GM19455 (cell line): ENCODE measurements around the gene TMEM214.
A peak's percentile ranks its signal among the peaks of the same experiment; 100 is the strongest.

Experiments
- ATAC-seq: cut with Tn5 transposase; IDR thresholded peaks from one replicate; pipeline ENCODE4 v1.9.1; 2021; ENCODE audit not compliant: unreplicated experiment

TMEM214 gene

DNA sequence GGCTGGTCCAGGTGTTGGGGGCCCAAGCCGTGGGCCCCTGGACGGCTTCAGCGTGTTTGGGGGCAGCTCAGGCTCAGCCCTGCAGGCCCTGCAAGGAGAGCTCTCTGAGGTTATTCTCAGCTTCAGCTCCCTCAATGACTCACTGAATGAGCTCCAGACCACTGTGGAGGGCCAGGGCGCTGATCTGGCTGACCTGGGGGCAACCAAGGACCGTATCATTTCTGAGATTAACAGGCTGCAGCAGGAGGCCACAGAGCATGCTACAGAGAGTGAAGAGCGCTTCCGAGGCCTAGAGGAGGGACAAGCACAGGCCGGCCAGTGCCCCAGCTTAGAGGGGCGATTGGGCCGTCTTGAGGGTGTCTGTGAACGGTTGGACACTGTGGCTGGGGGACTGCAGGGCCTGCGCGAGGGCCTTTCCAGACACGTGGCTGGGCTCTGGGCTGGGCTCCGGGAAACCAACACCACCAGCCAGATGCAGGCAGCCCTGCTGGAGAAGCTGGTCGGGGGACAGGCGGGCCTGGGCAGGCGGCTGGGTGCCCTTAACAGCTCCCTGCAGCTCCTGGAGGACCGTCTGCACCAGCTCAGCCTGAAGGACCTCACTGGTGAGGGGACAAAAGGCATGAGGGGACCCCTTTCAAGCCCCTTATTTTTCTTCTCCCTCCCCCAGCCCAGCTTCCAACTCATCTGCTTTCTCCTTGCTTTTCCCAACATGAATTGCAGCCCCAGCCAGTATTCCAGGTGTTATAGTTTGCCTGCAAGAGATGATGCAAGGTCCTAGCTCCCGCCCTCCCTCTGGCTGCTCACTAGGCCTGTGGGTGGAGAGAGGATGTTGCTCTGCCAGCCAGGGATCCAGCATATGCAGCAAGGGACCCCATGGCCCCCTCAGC, 50.9 kb downstream of the TMEM214 start:
- ATAC-seq, result no peak

DNA sequence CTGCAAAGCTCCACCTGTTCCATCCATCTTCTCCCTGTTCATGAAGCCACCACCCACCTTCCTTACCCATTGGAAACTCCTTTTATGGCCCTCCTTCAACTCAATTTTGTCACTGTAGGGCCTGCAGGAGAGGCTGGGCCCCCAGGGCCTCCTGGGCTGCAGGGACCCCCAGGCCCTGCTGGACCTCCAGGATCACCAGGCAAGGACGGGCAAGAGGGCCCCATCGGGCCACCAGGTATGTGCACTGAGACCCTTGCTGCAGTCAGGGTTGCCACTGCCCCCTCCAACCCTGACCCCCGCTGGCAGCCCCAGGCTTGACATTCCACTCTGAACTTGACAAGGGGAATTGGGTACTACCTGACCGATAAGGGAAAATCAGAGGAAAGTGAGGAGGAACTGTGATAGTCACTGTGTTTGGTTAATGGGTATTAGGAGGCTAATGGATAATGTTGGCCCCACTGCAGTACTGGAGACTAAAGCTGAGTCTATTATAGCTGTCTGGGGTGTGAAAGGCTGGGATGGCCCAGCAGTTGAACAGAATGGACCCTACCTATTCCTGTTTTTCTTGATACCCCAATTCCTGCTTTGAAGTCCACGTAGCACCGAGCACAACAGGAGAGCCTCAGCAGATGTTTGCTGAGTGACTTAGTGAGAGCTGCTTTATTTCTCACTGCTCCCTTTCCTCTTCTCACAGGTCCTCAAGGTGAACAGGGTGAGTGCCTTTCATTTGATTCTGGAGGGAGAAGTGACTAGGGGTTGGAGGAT, 51.7 kb downstream of the TMEM214 start:
- no peak for ATAC-seq

DNA sequence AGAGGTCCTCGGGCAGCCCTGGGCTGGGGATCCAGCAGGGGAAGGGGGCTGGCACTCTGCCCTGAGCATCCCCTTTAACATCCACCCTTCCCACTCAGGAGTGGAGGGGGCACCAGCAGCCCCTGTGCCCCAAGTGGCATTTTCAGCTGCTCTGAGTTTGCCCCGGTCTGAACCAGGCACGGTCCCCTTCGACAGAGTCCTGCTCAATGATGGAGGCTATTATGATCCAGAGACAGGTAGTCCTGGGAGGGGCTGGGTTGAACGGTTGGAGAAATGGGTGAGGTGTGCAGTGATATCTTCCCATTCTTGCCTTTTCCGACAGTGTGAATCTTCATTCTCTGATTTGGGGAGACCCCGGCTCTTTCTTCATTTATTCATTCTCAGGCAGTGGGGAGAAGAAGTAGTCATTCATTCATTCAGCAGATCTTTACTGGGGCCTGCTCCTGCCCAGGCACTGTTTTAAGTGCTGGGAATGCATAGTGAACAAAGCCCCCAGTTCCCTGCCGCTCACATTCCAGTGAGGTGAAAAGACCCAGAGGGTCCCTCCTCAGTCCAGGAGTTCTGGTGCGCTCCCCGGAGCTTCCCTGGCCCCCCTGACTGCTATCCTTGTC, 52.4 kb downstream of the TMEM214 start:
- no peak for ATAC-seq

DNA sequence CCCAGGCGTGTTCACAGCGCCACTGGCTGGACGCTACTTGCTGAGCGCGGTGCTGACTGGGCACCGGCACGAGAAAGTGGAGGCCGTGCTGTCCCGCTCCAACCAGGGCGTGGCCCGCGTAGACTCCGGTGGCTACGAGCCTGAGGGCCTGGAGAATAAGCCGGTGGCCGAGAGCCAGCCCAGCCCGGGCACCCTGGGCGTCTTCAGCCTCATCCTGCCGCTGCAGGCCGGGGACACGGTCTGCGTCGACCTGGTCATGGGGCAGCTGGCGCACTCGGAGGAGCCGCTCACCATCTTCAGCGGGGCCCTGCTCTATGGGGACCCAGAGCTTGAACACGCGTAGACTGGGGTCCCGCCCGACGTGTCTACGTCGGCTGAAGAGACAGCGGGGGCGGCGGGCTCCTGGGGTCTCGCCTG, 52.9 kb downstream of the TMEM214 start:
- ATAC-seq, result peak; percentile 1

DNA sequence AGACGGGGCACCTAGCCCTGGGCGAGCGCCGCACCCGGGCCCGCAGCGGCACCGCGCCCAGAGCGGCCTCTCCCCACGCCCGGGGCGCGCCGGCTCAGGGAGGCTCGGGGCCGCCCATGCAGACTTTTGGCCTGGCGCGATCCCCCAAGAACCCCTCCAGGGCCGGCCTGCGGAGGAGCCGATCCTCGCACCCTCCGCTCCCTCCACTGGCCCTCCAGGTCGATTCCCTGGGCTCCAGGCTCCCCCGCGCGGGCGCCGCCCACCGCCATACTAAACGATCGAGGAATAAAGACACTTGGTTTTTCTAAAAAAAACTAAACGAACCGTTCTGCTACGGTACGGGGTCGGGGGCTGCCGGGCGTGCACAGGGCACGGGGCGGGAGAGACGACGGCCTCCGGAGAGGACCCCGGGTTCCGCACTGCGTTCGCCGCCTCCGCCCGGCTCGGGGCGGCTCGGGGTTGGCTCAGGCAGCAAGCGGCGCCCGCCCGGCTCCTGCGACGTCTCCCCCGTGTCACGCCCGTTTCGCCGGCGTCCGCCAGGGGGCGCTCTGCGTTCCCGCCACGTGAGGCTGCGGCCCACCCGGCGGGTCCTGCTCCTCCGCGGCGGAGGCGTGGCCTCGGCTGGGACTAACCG, 53.4 kb downstream of the TMEM214 start:
- peak; percentile 77 for ATAC-seq

DNA sequence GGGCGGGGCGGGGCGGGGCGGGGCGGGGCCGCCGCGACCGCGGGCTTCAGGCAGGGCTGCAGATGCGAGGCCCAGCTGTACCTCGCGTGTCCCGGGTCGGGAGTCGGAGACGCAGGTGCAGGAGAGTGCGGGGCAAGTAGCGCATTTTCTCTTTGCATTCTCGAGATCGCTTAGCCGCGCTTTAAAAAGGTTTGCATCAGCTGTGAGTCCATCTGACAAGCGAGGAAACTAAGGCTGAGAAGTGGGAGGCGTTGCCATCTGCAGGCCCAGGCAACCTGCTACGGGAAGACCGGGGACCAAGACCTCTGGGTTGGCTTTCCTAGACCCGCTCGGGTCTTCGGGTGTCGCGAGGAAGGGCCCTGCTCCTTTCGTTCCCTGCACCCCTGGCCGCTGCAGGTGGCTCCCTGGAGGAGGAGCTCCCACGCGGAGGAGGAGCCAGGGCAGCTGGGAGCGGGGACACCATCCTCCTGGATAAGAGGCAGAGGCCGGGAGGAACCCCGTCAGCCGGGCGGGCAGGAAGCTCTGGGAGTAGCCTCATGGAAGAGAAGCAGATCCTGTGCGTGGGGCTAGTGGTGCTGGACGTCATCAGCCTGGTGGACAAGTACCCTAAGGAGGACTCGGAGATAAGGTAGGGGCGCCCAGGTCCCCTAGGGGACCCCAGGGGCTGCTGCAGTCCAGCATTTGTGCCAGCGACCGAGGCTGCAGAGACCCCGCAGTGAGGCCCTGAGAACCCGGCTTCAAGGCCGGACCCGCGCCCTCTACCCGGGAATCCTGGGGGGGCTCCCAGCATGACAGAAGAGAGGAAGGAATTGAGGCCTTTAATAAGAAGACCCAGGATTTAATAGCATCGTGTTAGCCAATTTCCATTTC, 54.2 kb downstream of the TMEM214 start, which contains the start of gene KHK:
Gene KHK (plus strand): TSS at position 49 of the 870 bp plus-strand sequence. CDS start 488 bp downstream, at position 537.
- peak; percentile 24 for ATAC-seq

DNA sequence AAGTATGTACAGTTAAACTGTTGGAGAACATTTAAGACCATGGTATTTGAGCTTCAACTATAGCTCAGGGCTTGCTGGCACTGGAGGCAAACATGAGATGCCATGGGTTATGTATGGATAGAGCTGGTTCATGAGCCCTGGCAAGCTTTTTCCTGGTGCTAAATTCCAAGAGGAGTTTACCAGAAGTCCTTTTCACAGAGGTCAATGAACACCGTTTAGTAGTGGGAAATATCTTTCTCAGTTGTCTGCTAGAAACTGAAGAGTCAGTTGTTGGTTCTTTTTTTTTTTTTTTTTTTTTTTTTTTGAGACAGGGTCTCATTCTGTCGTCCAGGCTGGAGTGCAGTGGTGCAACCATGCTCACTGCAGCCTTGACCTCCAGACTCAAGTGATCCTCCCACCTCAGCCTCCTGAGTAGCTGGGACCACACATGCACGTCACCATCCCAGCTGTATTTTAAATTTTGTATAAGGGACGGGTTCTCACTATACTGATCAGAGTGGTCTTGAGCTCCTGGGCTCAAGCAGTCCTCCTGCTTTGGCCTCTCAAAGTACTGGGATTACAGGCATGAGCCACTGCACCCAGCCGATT, 55.2 kb downstream of the TMEM214 start:
- ATAC-seq, result no peak

DNA sequence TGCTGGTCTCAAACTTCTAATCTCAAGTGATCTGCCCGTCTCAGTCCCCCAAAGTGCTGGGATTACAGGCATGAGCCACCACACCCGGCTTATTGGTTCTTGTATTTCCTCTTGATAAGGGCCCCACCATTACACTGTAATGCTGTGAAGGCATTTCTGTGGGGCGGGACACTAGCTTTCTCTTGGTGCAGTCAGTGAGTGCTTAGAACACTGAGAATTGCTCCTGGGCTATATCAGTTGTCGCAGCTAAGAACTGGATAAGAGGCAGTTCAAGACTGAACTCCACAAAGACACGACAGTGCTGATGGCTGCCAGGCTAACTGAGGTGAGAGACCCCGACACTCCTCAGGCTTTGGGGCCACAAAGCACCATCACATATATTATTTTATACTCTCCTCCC, 55.9 kb downstream of the TMEM214 start:
- no peak for ATAC-seq

DNA sequence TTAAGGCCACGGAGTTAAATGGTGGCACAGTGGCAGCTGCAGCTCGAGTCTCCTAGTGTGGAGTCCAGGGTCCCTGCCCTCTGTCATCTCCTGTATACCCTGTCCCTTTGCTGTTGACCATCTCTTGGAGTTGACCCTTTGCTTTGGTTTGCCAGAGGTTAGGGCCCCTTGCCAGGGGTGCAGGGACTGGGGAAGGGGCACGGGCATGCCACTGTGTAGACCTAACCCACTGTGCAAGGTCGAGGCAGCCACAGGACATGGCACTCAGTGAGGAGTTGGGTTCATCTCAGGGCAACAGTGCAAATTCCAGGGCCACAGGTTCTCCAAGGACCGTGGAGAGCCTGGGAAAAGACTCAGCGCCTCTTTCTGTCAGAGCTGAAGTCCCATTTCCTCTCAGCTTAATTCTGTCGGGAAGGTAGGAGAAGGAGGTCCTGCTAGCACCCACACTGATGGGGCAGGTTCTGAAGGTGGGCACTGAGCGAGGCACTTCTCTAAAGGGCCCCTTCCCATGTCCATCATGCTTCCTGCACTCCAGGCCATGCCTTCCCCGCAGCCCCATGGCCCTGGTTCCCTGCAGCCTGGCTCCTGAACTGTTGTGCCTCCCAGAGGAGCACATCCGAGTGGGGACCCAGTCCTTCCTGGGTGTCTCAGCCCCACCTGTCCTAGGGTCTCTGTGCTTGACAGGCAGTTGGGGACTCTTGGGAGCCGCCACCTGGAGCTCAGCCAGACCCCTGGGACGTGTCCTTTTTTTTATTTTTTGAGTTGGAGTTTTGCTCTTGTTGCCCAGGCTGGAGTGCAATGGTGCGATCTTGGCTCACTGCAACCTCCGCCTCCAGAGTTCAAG, 56.6 kb downstream of the TMEM214 start:
- ATAC-seq, result no peak
